ENCODE data around the gene CARD6. TPM values are rescaled to one million over a fixed set of nuclear protein-coding genes. Genes with fewer than 3 reads are reported as not detected.

CARD6 gene
- total and polyA plus RNA-seq, 2 experiments from 2014 or later: 0.06 to 0.12 TPM

DNA sequence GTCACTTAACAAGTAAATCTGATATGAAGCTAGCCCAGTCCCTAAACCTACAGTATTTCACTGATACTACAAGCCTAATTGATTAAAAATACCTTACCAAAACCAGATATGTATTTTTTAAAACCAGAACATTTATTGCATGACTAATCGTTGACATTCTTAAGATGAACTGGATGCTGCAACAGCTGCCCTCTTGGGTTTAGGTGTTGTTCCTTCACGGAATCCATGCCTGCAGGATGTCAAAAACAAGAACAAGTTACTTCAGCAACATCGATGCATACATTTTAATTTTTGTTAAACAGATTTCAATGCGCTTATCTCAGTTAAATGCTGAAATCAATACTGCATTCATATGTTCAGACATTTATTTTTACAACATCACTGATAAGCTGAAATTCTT is 8.8 kb upstream of the CARD6 start:
- DNase-seq (ENCODE audit: low read depth in 1 of 2, low spot score in 1 of 2): no peak
- peak overlapping the region; percentile 4 for H3K27ac ChIP-seq
- TF ChIP-seq, protein P1, sequence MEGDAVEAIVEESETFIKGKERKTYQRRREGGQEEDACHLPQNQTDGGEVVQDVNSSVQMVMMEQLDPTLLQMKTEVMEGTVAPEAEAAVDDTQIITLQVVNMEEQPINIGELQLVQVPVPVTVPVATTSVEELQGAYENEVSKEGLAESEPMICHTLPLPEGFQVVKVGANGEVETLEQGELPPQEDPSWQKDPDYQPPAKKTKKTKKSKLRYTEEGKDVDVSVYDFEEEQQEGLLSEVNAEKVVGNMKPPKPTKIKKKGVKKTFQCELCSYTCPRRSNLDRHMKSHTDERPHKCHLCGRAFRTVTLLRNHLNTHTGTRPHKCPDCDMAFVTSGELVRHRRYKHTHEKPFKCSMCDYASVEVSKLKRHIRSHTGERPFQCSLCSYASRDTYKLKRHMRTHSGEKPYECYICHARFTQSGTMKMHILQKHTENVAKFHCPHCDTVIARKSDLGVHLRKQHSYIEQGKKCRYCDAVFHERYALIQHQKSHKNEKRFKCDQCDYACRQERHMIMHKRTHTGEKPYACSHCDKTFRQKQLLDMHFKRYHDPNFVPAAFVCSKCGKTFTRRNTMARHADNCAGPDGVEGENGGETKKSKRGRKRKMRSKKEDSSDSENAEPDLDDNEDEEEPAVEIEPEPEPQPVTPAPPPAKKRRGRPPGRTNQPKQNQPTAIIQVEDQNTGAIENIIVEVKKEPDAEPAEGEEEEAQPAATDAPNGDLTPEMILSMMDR (IDR thresholded peaks at IDR 0.05; ENCODE audit: low read depth, low read length): no peak
- H3K4me3 ChIP-seq: no peak overlapping the region
- no peaks in the 10 kb centered on the region for H3K9me3 ChIP-seq (ENCODE audit: low read depth)
- H3K36me3 ChIP-seq: peaks cover 66% of the 10 kb centered on the region
- H3K27me3 ChIP-seq: no peaks in the 10 kb centered on the region
- H3K4me1 ChIP-seq (ENCODE audit: low read depth): peaks cover 13% of the 10 kb centered on the region

DNA sequence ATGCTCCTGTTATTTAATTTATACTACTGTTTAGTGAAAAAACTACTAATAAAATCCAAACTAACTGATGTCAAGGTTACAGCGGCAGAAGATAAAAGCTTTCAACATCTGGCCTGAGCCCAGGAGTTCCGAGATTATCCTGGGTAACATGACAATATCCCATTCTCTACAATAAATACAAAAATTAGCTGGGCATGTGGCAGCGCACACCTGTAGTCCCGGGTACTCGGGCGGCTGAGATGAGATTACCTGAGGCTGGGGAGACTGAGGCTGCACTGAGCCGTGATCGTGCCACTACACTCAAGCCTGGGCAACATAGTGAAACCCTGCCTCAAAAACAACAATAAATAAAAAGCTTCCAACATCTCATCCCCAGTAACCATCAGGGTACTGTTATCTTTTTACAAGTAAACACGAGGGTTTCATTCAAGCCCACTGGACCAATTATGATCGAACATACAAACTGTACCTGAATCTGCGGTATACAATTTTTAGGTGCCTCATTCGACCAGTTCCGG is 7.4 kb upstream of the CARD6 start:
- Histone ChIP-seq H3K36me3 (peaks cover 51% of the 10 kb centered on the region), H3K27me3 (no peaks in the 10 kb centered on the region), H3K27ac (peak overlapping the region; percentile 88), H3K4me3 (peak overlapping the region; percentile 78), H3K4me1 (ENCODE audit: low read depth) (peaks cover 13% of the 10 kb centered on the region), H3K9me3 (ENCODE audit: low read depth) (no peaks in the 10 kb centered on the region)
- TF ChIP-seq, protein P1 (IDR thresholded peaks at IDR 0.05; ENCODE audit: low read depth, low read length): no peak
- DNase-seq (ENCODE audit: low read depth in 1 of 2, low spot score in 1 of 2): no peak

DNA sequence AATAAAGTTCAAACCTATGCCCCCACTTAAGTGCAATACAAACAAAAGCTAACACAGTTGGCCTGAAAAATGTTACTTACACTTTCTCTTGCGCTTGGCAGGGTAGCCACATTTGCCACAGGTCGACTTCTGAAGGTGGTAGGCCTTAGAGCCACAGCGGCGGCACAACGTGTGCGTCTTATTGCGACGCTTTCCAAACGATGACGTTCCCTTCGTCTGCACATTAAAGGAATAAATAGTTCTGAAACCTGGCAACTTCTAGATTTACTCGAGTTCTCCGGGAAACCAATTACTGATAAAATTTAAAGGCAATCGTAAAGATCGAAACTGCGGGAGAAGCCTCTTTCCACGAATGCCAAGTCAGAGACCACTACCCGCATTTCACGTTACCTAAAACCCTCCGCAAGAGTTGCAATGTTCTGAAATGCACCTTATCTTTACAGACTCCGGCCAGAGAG is 6.7 kb upstream of the CARD6 start:
- peaks cover 45% of the 10 kb centered on the region for H3K36me3 ChIP-seq
- peak; percentile 45 to 52 for DNase-seq (ENCODE audit: low read depth in 1 of 2, low spot score in 1 of 2)
- no peaks in the 10 kb centered on the region for H3K27me3 ChIP-seq
- peak overlapping the region; percentile 78 for H3K4me3 ChIP-seq
- no peaks in the 10 kb centered on the region for H3K9me3 ChIP-seq (ENCODE audit: low read depth)
- peak overlapping the region; percentile 88 for H3K27ac ChIP-seq
- H3K4me1 ChIP-seq (ENCODE audit: low read depth): peaks cover 13% of the 10 kb centered on the region
- TF ChIP-seq, protein P1 (IDR thresholded peaks at IDR 0.05; ENCODE audit: low read depth, low read length): no peak

DNA sequence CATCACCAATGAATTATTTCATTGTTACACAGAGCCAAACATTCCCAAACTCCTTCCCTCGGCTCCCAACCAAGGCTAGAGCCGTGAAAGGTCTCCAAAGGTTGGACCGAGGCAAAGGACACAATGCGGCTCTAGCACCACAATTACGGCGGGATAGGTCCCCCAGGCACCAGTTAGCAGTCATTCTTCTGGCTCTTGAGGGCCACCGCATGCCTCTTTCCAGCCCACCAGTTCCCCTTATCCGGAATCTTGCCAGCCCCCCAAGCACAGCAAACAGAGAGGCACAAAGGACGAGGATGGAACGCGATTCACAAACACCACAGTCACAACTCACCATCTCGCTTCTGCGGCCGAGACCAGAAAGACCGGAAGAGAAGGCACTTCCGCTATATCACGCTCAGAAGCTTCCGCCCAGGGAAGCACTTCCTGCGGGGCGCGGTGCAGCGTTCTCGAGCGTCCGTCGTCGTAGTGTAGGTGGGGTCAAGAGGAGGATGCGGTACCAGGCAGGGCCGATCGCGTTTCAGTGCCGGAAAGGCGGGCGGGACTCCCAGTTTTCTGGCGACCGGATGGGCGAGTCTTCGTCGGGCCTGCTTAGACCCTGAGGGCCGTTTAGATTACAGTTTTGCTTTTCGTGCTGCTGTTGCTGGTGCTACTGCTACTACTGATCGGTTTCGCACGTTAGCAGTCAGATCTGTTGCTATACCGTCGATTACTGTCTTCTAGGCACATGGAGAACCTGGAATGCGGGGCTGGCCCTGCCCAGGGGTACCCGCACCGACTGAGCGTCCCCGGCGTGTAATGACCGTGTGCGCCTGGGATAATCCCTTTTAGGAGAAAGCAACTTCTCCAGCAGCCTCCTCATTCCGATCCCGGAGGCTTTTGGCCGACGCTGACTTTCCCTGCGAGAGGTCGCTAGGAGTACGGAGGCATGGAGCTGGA is 6.0 kb upstream of the CARD6 start, which contains the start of gene RPL37:
Gene RPL37 (minus strand): TSS at position 374 of the 939 bp plus-strand sequence. CDS start 37 bp downstream, at position 337.
- Histone ChIP-seq H3K36me3 (peaks cover 38% of the 10 kb centered on the region), H3K4me1 (ENCODE audit: low read depth) (peaks cover 13% of the 10 kb centered on the region), H3K27me3 (no peaks in the 10 kb centered on the region), H3K9me3 (ENCODE audit: low read depth) (no peaks in the 10 kb centered on the region), H3K4me3 (peak within 1 kb of the TSS; percentile 78), H3K27ac (peak within 1 kb of the TSS; percentile 88)
- TF ChIP-seq, protein P1 (IDR thresholded peaks at IDR 0.05; ENCODE audit: low read depth, low read length): no peak
- DNase-seq (ENCODE audit: low read depth in 1 of 2, low spot score in 1 of 2): peak; percentile 96 to 99

DNA sequence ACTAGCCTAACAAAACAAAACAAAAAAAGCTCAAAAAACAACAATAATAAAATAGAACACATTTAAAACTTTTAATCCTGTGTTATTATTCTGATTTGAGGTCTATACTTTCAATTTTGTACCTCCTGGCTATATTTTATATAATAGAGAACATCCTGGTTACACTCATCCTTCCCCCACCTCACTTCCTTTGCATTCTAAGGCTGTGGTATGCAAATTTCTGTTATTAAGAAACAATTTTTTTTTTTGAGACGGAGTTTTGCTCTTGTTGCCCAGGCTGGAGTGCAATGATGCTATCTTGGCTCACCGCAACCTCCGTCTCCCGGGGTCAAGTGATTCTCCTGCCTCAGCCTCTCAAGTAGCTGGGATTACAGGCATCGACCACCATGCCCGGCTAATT is 3.1 kb upstream of the CARD6 start:
- TF ChIP-seq, protein P1 (IDR thresholded peaks at IDR 0.05; ENCODE audit: low read depth, low read length): no peak
- Histone ChIP-seq H3K36me3 (peaks cover 8% of the 10 kb centered on the region), H3K27ac (no peak overlapping the region), H3K4me1 (ENCODE audit: low read depth) (peaks cover 9% of the 10 kb centered on the region), H3K27me3 (no peaks in the 10 kb centered on the region), H3K4me3 (no peak overlapping the region), H3K9me3 (ENCODE audit: low read depth) (no peaks in the 10 kb centered on the region)
- DNase-seq (ENCODE audit: low read depth in 1 of 2, low spot score in 1 of 2): no peak
